Lower lobe of right lung (tissue), 2 donors: ENCODE results near the gene MTA1. TPM values are rescaled to one million over a fixed set of nuclear protein-coding genes. Genes with fewer than 3 reads are reported as not detected.

Experiments used
- ATAC-seq, 2 donors: fragments of 200-7000 bp; cut with Tn5 transposase; one replicate each; pipeline ENCODE4 v1.9.1; 2020 to 2022; ENCODE audit warnings: mild to moderate bottlenecking in 2 of 2, moderate library complexity in 2 of 2
- DNase-seq: peaks from one replicate; pipeline ENCODE4 v3.0.0-alpha.2; 2020
- H3K27ac ChIP-seq: fragments of 200-600 bp; one replicate; pipeline ENCODE4 v1.8.0; 2022
- H3K27me3 ChIP-seq: fragments of 200-600 bp; one replicate; pipeline ENCODE4 v1.8.0; 2022; ENCODE audit warnings: low read depth
- H3K36me3 ChIP-seq: fragments of 200-600 bp; one replicate; pipeline ENCODE4 v1.8.0; 2022; ENCODE audit warnings: mild to moderate bottlenecking
- H3K4me1 ChIP-seq: fragments of 200-600 bp; one replicate; pipeline ENCODE4 v1.8.0; 2022
- H3K4me3 ChIP-seq: fragments of 200-600 bp; one replicate; pipeline ENCODE4 v1.8.0; 2022; ENCODE audit warnings: mild to moderate bottlenecking
- H3K9me3 ChIP-seq: fragments of 200-600 bp; one replicate; pipeline ENCODE4 v1.8.0; 2022
- intact Hi-C: fragments of 100-400 bp; cut with DNase I; formaldehyde crosslinking; loops from one replicate; pipeline ENCODE4 v1.11.0; 2022
- total RNA-seq: library from RNA; stranded (reverse); fragmentation: NEBNext Ultra II Directional; extraction: Animal tissue kit (Norgen Biotek cat#: 25700); gene quantifications from one replicate; pipeline ENCODE4 v1.2.1, GENCODE V29; 2021
- TF ChIP-seq, protein P1 (sequence below): fragments of 200-600 bp; IDR thresholded peaks from one replicate; pipeline ENCODE4 v1.8.0; 2022; ENCODE audit warnings: antibody characterized with exemption, mild to moderate bottlenecking
- donor health status: DM: no; HTN: yes; CAD: no; lungs with severe emphysema.

The MTA1 gene
- total RNA-seq, 1 donor from 2014 or later: 69.7 TPM

DNA sequence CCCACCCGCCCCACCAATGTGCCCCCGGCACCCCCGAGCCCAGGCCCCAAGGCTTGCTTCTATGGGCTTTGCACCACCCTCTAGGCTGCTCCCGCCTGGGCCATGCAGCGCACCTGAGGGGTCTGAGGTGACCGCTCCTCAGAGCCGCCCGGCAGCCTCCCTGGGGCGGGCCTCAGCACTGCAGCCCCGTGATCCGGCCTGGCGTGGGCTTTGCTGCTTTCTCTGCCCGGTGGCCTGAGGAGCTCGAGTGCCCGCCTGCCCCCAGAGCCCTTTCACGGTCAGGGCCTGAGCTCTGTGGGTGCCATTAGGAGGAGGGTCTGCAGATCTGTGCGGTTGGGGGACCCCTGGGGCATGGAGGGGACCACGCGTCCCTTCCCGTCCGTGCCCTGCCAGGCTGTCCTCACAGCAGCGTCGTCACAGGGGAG is 6.2 kb downstream of the MTA1 start:
- H3K27ac ChIP-seq: no peak overlapping the region
- no peaks in the 10 kb centered on the region for H3K27me3 ChIP-seq
- H3K9me3 ChIP-seq: no peaks in the 10 kb centered on the region
- no peak for DNase-seq
- intact Hi-C loops: no loop called here
- H3K4me1 ChIP-seq: peaks cover 27% of the 10 kb centered on the region
- no peaks in the 10 kb centered on the region for H3K36me3 ChIP-seq
- TF ChIP-seq, protein P1, sequence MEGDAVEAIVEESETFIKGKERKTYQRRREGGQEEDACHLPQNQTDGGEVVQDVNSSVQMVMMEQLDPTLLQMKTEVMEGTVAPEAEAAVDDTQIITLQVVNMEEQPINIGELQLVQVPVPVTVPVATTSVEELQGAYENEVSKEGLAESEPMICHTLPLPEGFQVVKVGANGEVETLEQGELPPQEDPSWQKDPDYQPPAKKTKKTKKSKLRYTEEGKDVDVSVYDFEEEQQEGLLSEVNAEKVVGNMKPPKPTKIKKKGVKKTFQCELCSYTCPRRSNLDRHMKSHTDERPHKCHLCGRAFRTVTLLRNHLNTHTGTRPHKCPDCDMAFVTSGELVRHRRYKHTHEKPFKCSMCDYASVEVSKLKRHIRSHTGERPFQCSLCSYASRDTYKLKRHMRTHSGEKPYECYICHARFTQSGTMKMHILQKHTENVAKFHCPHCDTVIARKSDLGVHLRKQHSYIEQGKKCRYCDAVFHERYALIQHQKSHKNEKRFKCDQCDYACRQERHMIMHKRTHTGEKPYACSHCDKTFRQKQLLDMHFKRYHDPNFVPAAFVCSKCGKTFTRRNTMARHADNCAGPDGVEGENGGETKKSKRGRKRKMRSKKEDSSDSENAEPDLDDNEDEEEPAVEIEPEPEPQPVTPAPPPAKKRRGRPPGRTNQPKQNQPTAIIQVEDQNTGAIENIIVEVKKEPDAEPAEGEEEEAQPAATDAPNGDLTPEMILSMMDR: no peak
- H3K4me3 ChIP-seq: no peak overlapping the region
- ATAC-seq: no peak

DNA sequence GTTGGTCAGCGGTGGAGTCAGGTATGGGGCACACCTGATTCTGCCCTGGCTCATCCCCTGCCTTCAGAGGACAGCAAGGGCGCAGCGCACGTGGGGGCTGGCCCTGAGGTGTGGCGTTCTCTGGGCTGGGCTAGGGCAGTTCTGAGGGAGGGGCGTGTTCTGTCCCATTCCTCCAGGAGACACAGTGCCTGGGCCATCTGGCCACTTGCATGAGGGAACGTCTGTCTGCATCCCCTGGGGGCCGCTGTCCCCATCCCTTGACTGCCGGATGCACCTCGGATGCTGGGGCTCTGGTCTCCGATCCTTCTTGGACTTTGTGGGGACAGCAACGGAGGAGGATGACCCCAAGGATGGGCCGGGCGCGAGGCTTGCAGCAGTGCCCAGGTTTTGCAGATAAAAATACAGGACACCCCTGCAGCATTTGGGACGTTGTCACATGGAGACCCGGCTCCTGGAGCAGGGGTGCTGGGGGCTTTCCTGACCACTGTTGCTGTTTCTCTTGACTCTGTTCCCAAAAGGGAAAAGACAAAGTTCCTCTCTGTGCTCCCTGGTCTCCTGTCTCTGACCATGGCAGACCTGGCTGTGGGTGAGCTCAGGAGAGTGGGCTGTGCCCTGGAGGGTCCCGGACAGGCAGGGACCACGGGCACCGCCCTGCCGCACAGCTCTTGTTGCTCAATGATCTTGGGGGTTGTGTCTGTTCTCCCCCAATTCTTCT is 6.9 kb downstream of the MTA1 start:
- intact Hi-C loops: no loop called here
- H3K27me3 ChIP-seq: no peaks in the 10 kb centered on the region
- no peaks in the 10 kb centered on the region for H3K36me3 ChIP-seq
- no peaks in the 10 kb centered on the region for H3K9me3 ChIP-seq
- ATAC-seq (no peak), DNase-seq (no peak)
- TF ChIP-seq, protein P1: no peak
- no peak overlapping the region for H3K4me3 ChIP-seq
- peaks cover 22% of the 10 kb centered on the region for H3K4me1 ChIP-seq
- no peak overlapping the region for H3K27ac ChIP-seq

DNA sequence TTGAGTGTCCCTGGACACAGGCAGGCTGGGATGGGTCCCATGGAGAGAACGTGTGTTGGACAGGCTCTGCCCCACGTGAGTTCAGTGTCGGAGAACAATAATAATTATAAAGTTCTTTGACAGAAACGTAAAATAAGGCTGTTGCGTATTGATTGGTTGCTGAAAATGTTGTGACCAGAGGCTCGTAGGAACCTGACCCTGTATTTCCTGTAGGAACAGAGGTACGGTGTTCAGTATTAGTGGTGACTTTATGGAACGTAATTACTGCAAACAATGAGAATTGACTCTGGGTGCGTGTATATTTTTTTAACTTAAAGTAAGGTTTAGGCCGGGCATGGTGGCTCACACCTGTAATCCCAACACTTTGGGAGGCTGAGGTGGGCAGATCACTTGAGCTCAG is 7.8 kb downstream of the MTA1 start:
- TF ChIP-seq, protein P1: no peak
- no peaks in the 10 kb centered on the region for H3K9me3 ChIP-seq
- ATAC-seq: no peak
- no peaks in the 10 kb centered on the region for H3K27me3 ChIP-seq
- no peak overlapping the region for H3K4me3 ChIP-seq
- peaks cover 14% of the 10 kb centered on the region for H3K4me1 ChIP-seq
- H3K27ac ChIP-seq: no peak overlapping the region
- no peaks in the 10 kb centered on the region for H3K36me3 ChIP-seq
- intact Hi-C loops: no loop called here
- no peak for DNase-seq

DNA sequence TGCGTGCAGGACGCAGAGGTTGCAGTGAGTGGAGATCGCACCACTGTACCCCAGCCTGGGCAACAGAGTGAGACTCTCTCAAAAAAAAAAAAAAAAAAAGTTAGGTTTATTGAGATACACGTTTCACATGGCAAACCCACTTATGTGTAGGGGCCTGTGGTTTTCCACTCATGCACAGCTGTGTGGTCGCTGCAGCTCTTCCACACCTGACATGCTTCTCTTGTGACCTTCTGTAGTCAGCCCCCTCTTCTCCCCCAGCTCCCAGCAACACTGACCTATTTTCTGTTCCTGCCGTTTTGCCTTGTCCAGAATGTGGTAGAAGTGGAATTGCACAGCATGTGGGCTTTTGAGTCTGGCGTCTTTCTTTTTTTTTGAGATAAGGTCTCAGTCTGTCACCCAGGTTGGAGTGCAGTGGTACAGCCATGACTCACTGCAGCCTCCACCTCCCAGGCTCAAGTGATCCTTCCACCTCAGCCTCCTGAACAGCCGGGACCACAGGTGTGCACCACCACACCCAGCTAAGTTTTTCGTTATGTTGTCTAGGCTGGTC is 8.4 kb downstream of the MTA1 start:
- TF ChIP-seq, protein P1: no peak
- no peak overlapping the region for H3K4me3 ChIP-seq
- ATAC-seq (no peak), DNase-seq (no peak)
- no peaks in the 10 kb centered on the region for H3K36me3 ChIP-seq
- intact Hi-C loops: no loop called here
- no peak overlapping the region for H3K27ac ChIP-seq
- peaks cover 10% of the 10 kb centered on the region for H3K4me1 ChIP-seq
- H3K9me3 ChIP-seq: no peaks in the 10 kb centered on the region
- no peaks in the 10 kb centered on the region for H3K27me3 ChIP-seq

DNA sequence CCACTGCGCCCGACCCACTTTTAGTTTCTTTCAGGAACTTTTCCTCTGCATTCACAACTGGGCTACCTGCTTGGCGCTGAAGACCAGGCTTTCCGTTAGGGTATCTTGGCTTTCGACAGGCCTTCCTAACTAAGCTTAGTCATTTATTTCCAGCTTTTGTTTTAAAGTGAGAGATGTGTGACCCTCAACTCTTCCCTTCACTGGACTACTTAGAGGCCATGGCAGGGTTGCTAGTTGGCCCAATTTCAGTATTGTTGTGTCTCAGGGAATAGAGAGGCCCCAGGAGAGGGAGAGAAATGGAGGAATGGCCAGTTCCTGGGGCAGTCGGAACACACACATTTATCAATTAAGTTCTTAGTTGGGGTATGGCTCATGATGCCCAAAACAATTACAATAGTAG is 10.4 kb downstream of the MTA1 start:
- TF ChIP-seq, protein P1: no peak
- ATAC-seq: no peak
- Histone ChIP-seq H3K9me3 (no peaks in the 10 kb centered on the region), H3K27ac (no peak overlapping the region), H3K4me3 (no peak overlapping the region), H3K36me3 (no peaks in the 10 kb centered on the region), H3K27me3 (no peaks in the 10 kb centered on the region), H3K4me1 (peaks cover 10% of the 10 kb centered on the region)
- DNase-seq: no peak
- intact Hi-C loops: no loop called here
